ENCODE results near the gene FGD2. TPM values are rescaled to one million over a fixed set of nuclear protein-coding genes. Genes with fewer than 3 reads are reported as not detected.
A peak's percentile ranks its signal among the peaks of the same experiment; 100 is the strongest.

FGD2 gene, protein sequence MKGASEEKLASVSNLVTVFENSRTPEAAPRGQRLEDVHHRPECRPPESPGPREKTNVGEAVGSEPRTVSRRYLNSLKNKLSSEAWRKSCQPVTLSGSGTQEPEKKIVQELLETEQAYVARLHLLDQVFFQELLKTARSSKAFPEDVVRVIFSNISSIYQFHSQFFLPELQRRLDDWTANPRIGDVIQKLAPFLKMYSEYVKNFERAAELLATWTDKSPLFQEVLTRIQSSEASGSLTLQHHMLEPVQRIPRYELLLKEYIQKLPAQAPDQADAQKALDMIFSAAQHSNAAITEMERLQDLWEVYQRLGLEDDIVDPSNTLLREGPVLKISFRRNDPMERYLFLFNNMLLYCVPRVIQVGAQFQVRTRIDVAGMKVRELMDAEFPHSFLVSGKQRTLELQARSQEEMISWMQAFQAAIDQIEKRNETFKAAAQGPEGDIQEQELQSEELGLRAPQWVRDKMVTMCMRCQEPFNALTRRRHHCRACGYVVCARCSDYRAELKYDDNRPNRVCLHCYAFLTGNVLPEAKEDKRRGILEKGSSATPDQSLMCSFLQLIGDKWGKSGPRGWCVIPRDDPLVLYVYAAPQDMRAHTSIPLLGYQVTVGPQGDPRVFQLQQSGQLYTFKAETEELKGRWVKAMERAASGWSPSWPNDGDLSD
- 10 to 100 TPM in 2 of 4 donors, 1 to 10 TPM in 2; 6.4 to 14.0 (median 10.7) TPM for total RNA-seq
- 5.1 TPM for polyA plus RNA-seq
- long read RNA-seq, donor 1, partial matches to known transcripts = 4 of 6 reads
- long read RNA-seq, donor 1, other reads (novel, unspliced or antisense) = 2 of 6 reads
- long read RNA-seq, donor 2, partial matches to known transcripts = 0 of 2 reads
- long read RNA-seq, donor 2, other reads (novel, unspliced or antisense) = 0 of 2 reads
- long read RNA-seq, donor 3, partial matches to known transcripts = 0 of 2 reads
- long read RNA-seq, donor 3, other reads (novel, unspliced or antisense) = 2 of 2 reads
- long read RNA-seq, donor 4, partial matches to known transcripts = 1 of 2 reads
- long read RNA-seq, donor 4, other reads (novel, unspliced or antisense) = 1 of 2 reads

DNA sequence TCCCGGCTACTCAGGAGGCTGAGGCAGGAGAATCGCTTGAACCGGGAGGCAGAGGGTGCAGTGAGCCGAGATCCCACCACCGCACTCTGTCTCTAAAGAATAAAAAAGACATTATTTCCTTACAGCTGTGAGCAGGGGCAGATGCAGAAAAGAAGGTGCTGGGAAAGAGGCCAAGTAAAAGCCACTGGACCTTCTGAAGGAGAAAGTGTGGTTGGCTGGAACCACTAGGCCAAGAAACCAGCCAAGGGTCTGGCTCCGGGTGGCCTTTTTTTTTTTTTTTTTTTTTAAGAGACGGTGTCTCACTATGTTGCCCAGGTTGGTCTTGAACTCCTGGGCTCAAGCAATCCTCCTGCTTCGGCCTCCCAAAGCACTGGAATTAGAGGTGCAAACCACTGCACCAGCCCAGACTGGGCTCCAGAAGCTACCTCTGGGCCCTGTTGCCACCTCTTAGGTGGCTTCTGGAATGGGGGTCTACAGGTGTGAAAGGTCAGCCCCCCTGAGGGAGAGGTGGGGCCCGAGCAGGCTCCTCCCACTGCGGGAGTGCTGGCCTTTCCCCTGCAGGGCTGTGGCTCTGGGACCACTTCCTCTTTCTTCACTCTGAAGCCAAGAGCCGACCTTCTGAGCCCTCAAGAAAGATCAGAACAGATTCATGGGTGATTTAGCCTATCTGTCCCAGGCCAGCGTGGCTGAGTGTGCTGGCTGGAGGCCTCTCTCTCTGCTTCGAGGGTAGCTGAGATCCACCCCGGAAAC lies at the start of gene FGD2:
FGD2 (plus strand) TSS at position 595 of the 750 bp plus-strand sequence. CDS start 163 bp downstream, outside the sequence.
- H3K27me3 ChIP-seq (ENCODE audit: control insufficient read depth, insufficient read depth) = no peaks in the 10 kb centered on the region
- no peaks in the 10 kb centered on the region for H3K4me1 ChIP-seq (ENCODE audit: control insufficient read depth, insufficient read depth, low read length)
- ATAC-seq = peak; percentile 8 to 9
- intact Hi-C loops (cut with DNase I) = loop anchor here in 1 of 4 donors (10.0 kb wide), 1 partner anchor 110 kb away; no protein-coding TSS in a partner anchor
- H3K9me3 ChIP-seq (ENCODE audit: control insufficient read depth, low read length) = no peaks in the 10 kb centered on the region
- no peak for DNase-seq
- H3K27ac ChIP-seq (ENCODE audit: low read length) = no peak within 1 kb of the TSS
- H3K4me3 ChIP-seq (ENCODE audit: low read length) = peak within 1 kb of the TSS; percentile 6
- 70% methylated on average over 14 of the region's 14 CpGs for WGBS

DNA sequence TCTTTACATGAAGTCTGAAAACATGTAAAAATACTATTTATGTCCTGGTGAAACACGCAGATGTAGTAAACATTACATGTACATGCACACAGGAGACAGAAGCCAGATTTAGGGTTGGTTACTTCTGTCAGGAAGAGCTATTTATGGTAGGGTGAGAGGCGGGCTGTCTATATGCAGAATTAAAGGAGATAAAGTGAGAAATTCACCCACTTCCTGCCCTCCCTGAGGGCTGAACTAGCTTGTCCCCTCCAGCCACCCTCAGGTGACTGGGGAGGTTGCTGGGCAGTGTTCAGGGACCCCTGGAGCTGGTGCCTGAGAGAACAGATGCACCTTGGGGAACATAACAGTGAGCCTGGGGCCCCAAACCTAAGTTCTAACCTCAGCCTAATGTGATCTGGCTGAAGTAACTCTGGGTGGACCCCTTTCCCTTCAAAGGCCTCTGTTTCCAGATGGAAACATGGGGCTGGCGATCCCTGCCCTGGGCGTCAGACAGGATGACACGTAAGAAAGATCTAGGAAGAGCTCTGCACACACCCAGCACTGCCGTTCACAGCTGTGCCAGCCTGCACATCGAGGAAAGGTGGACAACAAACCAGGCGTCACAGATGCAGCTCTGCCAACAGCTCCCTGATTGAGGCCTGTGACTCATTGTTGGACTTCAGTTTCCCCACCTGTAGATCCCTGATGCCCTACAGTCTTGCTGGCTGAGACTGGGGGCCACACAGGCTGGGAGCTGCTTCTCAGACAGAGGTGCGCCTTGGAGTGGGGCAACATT lies 49.6 kb upstream of the FGD2 start:
- intact Hi-C loops (cut with DNase I) = no loop called here

DNA sequence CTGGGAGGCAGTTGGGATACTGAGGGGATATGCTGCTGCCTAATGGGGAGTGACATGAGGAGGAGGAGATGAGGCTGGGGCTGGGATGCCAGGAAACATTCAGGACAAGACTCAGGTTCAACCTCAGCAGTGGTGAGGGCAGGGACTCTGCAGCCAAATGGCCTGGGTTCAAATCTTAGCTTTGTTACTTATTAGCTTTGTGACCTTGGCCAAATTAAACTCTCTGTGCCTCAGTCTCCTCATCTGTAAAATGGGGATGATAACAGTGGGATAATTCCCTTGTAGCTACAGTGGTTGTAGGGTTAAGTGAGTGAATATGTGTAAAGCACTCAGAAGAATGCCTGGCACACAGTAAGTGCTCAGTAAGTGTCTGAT lies 49.0 kb upstream of the FGD2 start:
- Histone ChIP-seq H3K27me3 (ENCODE audit: control insufficient read depth, insufficient read depth) (no peaks in the 10 kb centered on the region), H3K4me3 (ENCODE audit: low read length) (no peak overlapping the region), H3K9me3 (ENCODE audit: control insufficient read depth, low read length) (no peaks in the 10 kb centered on the region), H3K4me1 (ENCODE audit: control insufficient read depth, insufficient read depth, low read length) (peaks cover 2% of the 10 kb centered on the region), H3K27ac (ENCODE audit: low read length) (no peak overlapping the region)
- ATAC-seq (no peak), DNase-seq (no peak)
- intact Hi-C loops (cut with DNase I) = no loop called here

More for the DNA sequence above, 49.6 kb upstream of the FGD2 start:
- Histone ChIP-seq H3K27me3 (ENCODE audit: control insufficient read depth, insufficient read depth) (no peaks in the 10 kb centered on the region), H3K9me3 (ENCODE audit: control insufficient read depth, low read length) (no peaks in the 10 kb centered on the region), H3K27ac (ENCODE audit: low read length) (no peak overlapping the region), H3K4me1 (ENCODE audit: control insufficient read depth, insufficient read depth, low read length) (peaks cover 2% of the 10 kb centered on the region), H3K4me3 (ENCODE audit: low read length) (peak overlapping the region; percentile 33)
- peak in 1 of 3 donors; percentile 60 for DNase-seq
- ATAC-seq = peak in 1 of 2 donors; percentile 48
- 51% methylated on average over 9 of the region's 9 CpGs for WGBS

DNA sequence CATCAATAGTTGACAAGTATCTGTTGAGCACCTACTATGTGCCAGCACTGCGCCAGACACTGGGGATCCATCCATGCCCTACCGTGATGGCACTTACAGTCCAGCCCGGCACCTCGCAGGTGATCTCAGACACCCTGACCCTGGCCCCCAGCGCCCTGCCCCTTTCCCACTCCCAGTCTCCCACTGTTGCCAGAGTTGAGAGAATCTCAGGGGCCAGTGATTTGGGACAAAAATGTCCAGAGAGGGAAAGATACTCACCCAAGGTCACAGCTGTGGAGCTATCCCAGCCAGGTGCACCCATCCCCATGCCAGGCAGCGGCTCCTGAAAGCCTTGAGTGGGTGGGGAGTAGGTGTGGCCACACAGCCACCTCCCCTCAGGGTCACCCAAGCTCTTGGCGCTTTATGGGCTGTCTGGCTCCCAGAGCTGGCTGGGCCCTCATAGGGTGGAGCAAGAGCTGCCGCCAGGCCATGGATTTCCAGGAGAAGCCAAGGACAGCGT lies 47.6 kb upstream of the FGD2 start:
- Histone ChIP-seq H3K27ac (ENCODE audit: low read length) (no peak overlapping the region), H3K27me3 (ENCODE audit: control insufficient read depth, insufficient read depth) (no peaks in the 10 kb centered on the region), H3K4me1 (ENCODE audit: control insufficient read depth, insufficient read depth, low read length) (peaks cover 2% of the 10 kb centered on the region), H3K4me3 (ENCODE audit: low read length) (no peak overlapping the region), H3K9me3 (ENCODE audit: control insufficient read depth, low read length) (no peaks in the 10 kb centered on the region)
- ATAC-seq (peak in 1 of 2 donors; percentile 44), DNase-seq (peak in 2 of 3 donors; percentile 50 to 87)
- 85% methylated on average over 9 of the region's 9 CpGs for WGBS
- intact Hi-C loops (cut with DNase I) = no loop called here

DNA sequence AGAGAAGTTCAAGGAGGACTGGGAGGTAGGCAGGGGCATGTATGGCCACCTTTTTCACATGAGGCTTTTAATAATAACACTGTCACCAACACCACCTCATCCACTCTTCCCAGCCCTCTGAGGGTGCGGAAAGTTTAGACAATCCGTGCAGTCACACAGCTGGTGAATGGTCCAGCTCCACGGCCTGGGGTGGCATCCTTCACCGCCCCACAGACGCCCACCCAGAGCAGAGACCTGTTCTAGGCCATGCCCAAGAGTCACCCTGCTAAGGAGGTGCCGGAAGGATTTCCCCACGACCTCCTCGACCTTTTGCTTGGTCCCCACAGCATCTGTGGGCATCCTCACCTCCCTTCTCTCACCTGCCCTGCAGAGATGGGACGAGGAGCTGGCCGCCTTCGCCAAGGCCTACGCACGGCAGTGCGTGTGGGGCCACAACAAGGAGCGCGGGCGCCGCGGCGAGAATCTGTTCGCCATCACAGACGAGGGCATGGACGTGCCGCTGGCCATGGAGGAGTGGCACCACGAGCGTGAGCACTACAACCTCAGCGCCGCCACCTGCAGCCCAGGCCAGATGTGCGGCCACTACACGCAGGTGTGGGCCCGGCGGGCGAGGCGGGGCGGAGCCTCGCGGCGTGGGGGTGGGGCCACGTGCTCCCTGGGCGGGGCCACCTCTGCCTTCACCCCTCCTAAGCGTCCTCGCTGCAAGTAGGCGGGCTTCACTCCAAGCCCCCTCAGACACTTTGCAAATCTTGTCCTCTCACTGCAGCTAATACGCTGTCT lies 46.5 kb upstream of the FGD2 start:
- Histone ChIP-seq H3K27me3 (ENCODE audit: control insufficient read depth, insufficient read depth) (no peaks in the 10 kb centered on the region), H3K27ac (ENCODE audit: low read length) (no peak overlapping the region), H3K4me3 (ENCODE audit: low read length) (no peak overlapping the region), H3K9me3 (ENCODE audit: control insufficient read depth, low read length) (no peaks in the 10 kb centered on the region), H3K4me1 (ENCODE audit: control insufficient read depth, insufficient read depth, low read length) (peaks cover 5% of the 10 kb centered on the region)
- WGBS = 86% methylated on average over 44 of the region's 44 CpGs
- DNase-seq (peak in 2 of 3 donors; percentile 60 to 63), ATAC-seq (no peak)
- intact Hi-C loops (cut with DNase I) = no loop called here

DNA sequence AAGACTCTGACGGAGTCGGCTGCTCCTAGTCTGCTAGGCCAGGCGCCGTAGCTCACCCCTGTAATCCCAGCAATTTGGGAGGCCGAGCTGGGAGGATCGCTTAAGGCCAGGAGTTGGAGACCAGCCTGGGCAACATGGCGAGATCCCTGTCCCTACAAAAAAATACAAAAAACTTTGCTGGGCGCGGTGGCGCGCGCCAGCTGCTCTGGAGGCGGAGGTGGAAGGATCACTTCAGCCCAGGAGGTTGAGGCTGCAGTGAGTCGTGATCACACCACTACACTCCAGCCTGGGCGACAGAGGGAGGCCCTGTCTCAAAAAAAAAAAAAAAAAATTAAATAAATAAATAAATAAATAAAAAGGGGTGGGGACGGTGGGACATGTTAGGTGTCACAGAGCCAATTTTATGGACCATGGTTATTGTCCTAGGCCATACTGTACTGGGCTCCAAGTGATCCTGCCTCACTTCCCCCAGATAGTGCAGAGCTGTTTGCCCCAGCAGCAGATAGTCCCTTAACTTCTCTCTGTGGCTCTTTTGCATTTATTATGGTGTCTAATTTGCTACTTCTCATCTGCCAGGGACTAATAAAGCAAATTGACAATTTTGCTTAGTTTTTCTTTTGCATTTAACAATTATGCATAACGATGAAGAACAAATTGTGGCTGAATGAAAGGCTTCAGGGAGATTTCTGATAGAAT lies 45.8 kb upstream of the FGD2 start:
- 91% methylated on average over 17 of the region's 17 CpGs for WGBS
- Histone ChIP-seq H3K27ac (ENCODE audit: low read length) (no peak overlapping the region), H3K27me3 (ENCODE audit: control insufficient read depth, insufficient read depth) (no peaks in the 10 kb centered on the region), H3K4me1 (ENCODE audit: control insufficient read depth, insufficient read depth, low read length) (peaks cover 7% of the 10 kb centered on the region), H3K4me3 (ENCODE audit: low read length) (no peak overlapping the region), H3K9me3 (ENCODE audit: control insufficient read depth, low read length) (no peaks in the 10 kb centered on the region)
- ATAC-seq (no peak), DNase-seq (no peak)
- intact Hi-C loops (cut with DNase I) = no loop called here

DNA sequence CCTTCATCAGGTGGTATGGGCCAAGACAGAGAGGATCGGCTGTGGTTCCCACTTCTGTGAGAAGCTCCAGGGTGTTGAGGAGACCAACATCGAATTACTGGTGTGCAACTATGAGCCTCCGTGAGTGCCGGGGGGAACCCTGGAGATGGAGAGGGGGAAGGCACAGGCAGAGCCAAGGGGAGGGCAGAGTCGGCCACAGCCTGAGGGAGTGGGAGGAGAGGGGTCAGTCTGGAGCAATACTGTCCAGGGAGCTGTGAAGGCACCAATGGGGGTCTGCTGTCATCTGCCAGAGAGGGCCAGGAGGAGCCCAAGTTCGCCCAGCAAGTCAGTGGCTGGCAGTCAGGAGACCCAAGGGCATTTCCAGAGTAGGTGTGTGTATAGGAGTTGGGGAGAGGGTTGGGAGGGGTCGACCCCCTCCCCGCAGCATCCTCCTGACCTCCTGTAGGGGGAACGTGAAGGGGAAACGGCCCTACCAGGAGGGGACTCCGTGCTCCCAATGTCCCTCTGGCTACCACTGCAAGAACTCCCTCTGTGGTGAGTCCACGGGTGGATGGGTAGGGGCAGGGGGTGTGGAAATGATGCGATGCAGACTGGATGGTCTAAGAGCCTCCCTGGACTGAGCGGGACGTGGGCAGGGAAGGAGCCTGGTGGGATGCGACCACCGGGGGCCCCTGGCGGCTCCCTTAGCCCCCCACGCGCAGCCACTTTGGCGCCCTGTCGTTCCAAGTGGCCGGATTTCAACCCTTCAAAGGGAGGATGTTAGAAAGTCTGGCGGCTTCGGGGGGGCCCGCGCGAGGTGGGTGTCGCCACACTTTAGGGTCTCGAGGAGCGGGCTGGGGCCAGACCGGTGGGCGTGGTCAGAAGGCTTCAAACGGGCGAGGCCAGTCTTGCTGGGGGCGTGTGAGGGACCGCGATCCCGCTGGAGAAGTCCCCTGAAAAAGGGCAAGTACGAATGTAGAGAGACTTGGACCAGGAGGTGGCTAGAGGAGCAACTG lies 43.7 kb upstream of the FGD2 start:
- H3K27ac ChIP-seq (ENCODE audit: low read length) = no peak overlapping the region
- no peaks in the 10 kb centered on the region for H3K9me3 ChIP-seq (ENCODE audit: control insufficient read depth, low read length)
- DNase-seq (peak in 1 of 3 donors; percentile 64), ATAC-seq (no peak)
- no peaks in the 10 kb centered on the region for H3K27me3 ChIP-seq (ENCODE audit: control insufficient read depth, insufficient read depth)
- no peak overlapping the region for H3K4me3 ChIP-seq (ENCODE audit: low read length)
- H3K4me1 ChIP-seq (ENCODE audit: control insufficient read depth, insufficient read depth, low read length) = peaks cover 5% of the 10 kb centered on the region
- intact Hi-C loops (cut with DNase I) = no loop called here
- 61% methylated on average over 40 of the region's 40 CpGs for WGBS

DNA sequence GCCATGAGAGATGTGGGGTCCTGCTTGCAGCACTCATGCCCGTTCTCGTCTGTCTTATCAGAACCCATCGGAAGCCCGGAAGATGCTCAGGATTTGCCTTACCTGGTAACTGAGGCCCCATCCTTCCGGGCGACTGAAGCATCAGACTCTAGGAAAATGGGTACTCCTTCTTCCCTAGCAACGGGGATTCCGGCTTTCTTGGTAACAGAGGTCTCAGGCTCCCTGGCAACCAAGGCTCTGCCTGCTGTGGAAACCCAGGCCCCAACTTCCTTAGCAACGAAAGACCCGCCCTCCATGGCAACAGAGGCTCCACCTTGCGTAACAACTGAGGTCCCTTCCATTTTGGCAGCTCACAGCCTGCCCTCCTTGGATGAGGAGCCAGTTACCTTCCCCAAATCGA lies 42.6 kb upstream of the FGD2 start:
- H3K9me3 ChIP-seq (ENCODE audit: control insufficient read depth, low read length) = no peaks in the 10 kb centered on the region
- H3K27ac ChIP-seq (ENCODE audit: low read length) = no peak overlapping the region
- WGBS = 67% methylated on average over 12 of the region's 12 CpGs
- no peaks in the 10 kb centered on the region for H3K27me3 ChIP-seq (ENCODE audit: control insufficient read depth, insufficient read depth)
- peak; percentile 78 to 90 (median 89) for DNase-seq
- H3K4me1 ChIP-seq (ENCODE audit: control insufficient read depth, insufficient read depth, low read length) = peaks cover 5% of the 10 kb centered on the region
- H3K4me3 ChIP-seq (ENCODE audit: low read length) = no peak overlapping the region
- intact Hi-C loops (cut with DNase I) = no loop called here
- ATAC-seq = peak; percentile 10 to 35

All from right cardiac atrium (tissue), 5 donors.